OCI-LY1 (cell line): ENCODE results near the gene SLC17A2.

ENCODE experiments used
- H2AFZ ChIP-seq: fragments of 200-600 bp; sonication (generic), shearing (Covaris generic); 2 replicates; pipeline ENCODE4 v1.6.0; 2014; ENCODE audit warnings: antibody characterized with exemption, mild to moderate bottlenecking, low read length
- H3F3A ChIP-seq: fragments of 200-600 bp; sonication (generic), shearing (Covaris generic); 2 replicates; pipeline ENCODE4 v1.6.0; 2014; ENCODE audit warnings: mild to moderate bottlenecking, antibody characterized with exemption, low read length, moderate library complexity; ENCODE audit not compliant: insufficient read depth
- H3K27ac ChIP-seq: fragments of 200-600 bp; sonication (generic); 2 replicates; pipeline ENCODE4 v1.5.1; 2014; ENCODE audit warnings: low read length, mixed run types, mild to moderate bottlenecking, low read depth; ENCODE audit not compliant: poor library complexity, severe bottlenecking
- H3K27me3 ChIP-seq: fragments of 200-600 bp; sonication (generic); 2 replicates; pipeline ENCODE4 v1.6.0; 2014; ENCODE audit warnings: antibody characterized with exemption, mild to moderate bottlenecking, low read length, moderate library complexity; ENCODE audit not compliant: insufficient read depth
- H3K36me3 ChIP-seq: fragments of 200-600 bp; sonication (generic); 2 replicates; pipeline ENCODE4 v1.6.1; 2014; ENCODE audit warnings: mild to moderate bottlenecking, antibody characterized with exemption, low read length, moderate library complexity, mixed read lengths; ENCODE audit not compliant: insufficient read depth
- H3K4me1 ChIP-seq: fragments of 200-600 bp; sonication (generic); 2 replicates; pipeline ENCODE4 v1.5.1; 2014; ENCODE audit warnings: mild to moderate bottlenecking, low read length, moderate library complexity; ENCODE audit not compliant: insufficient read depth, severe bottlenecking
- H3K4me2 ChIP-seq: fragments of 200-600 bp; sonication (generic), shearing (Covaris generic); 2 replicates; pipeline ENCODE4 v1.6.1; 2014; ENCODE audit warnings: low read length
- H3K4me3 ChIP-seq: fragments of 200-600 bp; sonication (generic); 2 replicates; pipeline ENCODE4 v1.5.1; 2014; ENCODE audit warnings: low read length, low read depth, mild to moderate bottlenecking, mixed read lengths; ENCODE audit not compliant: poor library complexity, severe bottlenecking
- H3K79me2 ChIP-seq: fragments of 200-600 bp; shearing (Covaris generic); 2 replicates; pipeline ENCODE4 v1.6.1; 2016; ENCODE audit warnings: mixed run types, low read length, mixed read lengths; ENCODE audit not compliant: insufficient read depth
- H3K9ac ChIP-seq: fragments of 200-600 bp; sonication (generic), shearing (Covaris generic); 2 replicates; pipeline ENCODE4 v1.6.1; 2014; ENCODE audit warnings: mild to moderate bottlenecking, low read length, mixed read lengths
- H3K9me2 ChIP-seq: fragments of 200-600 bp; sonication (generic), shearing (Covaris generic); 2 replicates; pipeline ENCODE4 v1.6.1; 2014; ENCODE audit warnings: low read depth, mild to moderate bottlenecking, low read length, mixed read lengths
- H3K9me3 ChIP-seq: fragments of 200-600 bp; shearing (Covaris generic); 2 replicates; pipeline ENCODE4 v1.6.1; 2014; ENCODE audit warnings: low read length, mixed read lengths
- H4K20me1 ChIP-seq: fragments of 200-600 bp; sonication (generic), shearing (Covaris generic); 2 replicates; pipeline ENCODE4 v1.6.0; 2016; ENCODE audit warnings: mild to moderate bottlenecking, low read length; ENCODE audit not compliant: insufficient read depth
- EZH2 ChIP-seq: fragments of 200-600 bp; sonication (generic), shearing (Covaris generic); IDR thresholded peaks from 2 replicates; pipeline ENCODE4 v1.8.0; 2017; ENCODE audit warnings: borderline replicate concordance, mixed run types, mild to moderate bottlenecking, antibody characterized with exemption, low read length, moderate library complexity, mixed read lengths
- TF ChIP-seq, protein P1 (sequence below): fragments of 200-600 bp; sonication (generic), shearing (Covaris generic); IDR thresholded peaks from 2 replicates; pipeline ENCODE4 v1.5.1; 2017; ENCODE audit warnings: mild to moderate bottlenecking, antibody characterized with exemption, low read length, moderate library complexity, mixed read lengths

Gene SLC17A2, protein sequence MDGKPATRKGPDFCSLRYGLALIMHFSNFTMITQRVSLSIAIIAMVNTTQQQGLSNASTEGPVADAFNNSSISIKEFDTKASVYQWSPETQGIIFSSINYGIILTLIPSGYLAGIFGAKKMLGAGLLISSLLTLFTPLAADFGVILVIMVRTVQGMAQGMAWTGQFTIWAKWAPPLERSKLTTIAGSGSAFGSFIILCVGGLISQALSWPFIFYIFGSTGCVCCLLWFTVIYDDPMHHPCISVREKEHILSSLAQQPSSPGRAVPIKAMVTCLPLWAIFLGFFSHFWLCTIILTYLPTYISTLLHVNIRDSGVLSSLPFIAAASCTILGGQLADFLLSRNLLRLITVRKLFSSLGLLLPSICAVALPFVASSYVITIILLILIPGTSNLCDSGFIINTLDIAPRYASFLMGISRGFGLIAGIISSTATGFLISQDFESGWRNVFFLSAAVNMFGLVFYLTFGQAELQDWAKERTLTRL

GRCh38 chr6:25930532-25931410 lies at the start of gene SLC17A2:
SLC17A2 (minus strand) TSS chr6:25930691; CDS start chr6:25925796, 4,895 bp downstream.
- H3K9me2 ChIP-seq, result no peaks in the 10 kb centered on the region
- H3K27ac ChIP-seq, result no peak within 1 kb of the TSS
- H3K9ac ChIP-seq, result no peak within 1 kb of the TSS
- H3K79me2 ChIP-seq, result no peaks in the 10 kb centered on the region
- no peaks in the 10 kb centered on the region for H3K4me1 ChIP-seq
- no peaks in the 10 kb centered on the region for H4K20me1 ChIP-seq
- no peak within 1 kb of the TSS for H3K4me3 ChIP-seq
- no peaks in the 10 kb centered on the region for H3K9me3 ChIP-seq
- TF ChIP-seq, protein P1, sequence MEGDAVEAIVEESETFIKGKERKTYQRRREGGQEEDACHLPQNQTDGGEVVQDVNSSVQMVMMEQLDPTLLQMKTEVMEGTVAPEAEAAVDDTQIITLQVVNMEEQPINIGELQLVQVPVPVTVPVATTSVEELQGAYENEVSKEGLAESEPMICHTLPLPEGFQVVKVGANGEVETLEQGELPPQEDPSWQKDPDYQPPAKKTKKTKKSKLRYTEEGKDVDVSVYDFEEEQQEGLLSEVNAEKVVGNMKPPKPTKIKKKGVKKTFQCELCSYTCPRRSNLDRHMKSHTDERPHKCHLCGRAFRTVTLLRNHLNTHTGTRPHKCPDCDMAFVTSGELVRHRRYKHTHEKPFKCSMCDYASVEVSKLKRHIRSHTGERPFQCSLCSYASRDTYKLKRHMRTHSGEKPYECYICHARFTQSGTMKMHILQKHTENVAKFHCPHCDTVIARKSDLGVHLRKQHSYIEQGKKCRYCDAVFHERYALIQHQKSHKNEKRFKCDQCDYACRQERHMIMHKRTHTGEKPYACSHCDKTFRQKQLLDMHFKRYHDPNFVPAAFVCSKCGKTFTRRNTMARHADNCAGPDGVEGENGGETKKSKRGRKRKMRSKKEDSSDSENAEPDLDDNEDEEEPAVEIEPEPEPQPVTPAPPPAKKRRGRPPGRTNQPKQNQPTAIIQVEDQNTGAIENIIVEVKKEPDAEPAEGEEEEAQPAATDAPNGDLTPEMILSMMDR, result no peak
- TF ChIP-seq EZH2, result no peak
- H3K4me2 ChIP-seq, result no peak within 1 kb of the TSS
- no peaks in the 10 kb centered on the region for H3F3A ChIP-seq
- H3K36me3 ChIP-seq, result no peaks in the 10 kb centered on the region
- H2AFZ ChIP-seq, result no peak within 1 kb of the TSS
- H3K27me3 ChIP-seq, result no peaks in the 10 kb centered on the region

DNA sequence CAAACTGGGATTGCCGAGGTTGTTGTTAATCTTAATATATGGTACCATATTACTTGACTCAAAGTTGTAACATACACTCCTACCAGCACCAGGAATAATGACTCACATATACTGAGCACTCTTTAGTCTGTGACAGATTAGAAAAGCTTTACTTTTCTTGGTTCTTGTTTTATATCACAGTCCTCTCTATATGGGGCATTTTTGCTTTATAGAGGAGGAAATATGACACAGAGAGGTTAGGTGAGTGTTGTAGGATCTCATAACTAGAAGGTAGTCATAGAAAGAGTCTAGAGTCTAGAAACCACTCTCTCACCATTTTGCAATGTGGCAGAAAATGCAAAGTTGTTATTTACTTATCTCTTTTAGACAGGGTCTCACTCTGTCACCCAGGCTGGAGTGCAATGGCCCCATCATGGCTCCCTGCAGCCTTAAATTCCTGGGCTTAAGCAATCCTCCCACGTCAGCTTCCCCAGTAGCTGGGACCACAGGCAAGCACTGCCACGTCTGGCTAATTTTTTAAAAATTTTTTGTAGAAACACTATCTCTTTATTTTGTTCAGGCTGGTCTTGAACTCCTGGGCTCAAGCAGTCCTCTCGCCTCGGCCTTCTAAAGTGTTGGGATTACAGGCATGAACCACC lies 45.6 kb upstream of the SLC17A2 start:
- Histone ChIP-seq H3K9ac (no peak overlapping the region), H4K20me1 (no peaks in the 10 kb centered on the region), H2AFZ (no peak overlapping the region), H3K27me3 (no peaks in the 10 kb centered on the region), H3K27ac (no peak overlapping the region), H3K36me3 (peaks cover 82% of the 10 kb centered on the region), H3K4me1 (no peaks in the 10 kb centered on the region), H3K4me2 (no peak overlapping the region), H3K79me2 (no peaks in the 10 kb centered on the region), H3K4me3 (no peak overlapping the region), H3F3A (no peaks in the 10 kb centered on the region), H3K9me3 (no peaks in the 10 kb centered on the region), H3K9me2 (no peaks in the 10 kb centered on the region)
- TF ChIP-seq, protein P1, result no peak
- no peak for TF ChIP-seq EZH2

DNA sequence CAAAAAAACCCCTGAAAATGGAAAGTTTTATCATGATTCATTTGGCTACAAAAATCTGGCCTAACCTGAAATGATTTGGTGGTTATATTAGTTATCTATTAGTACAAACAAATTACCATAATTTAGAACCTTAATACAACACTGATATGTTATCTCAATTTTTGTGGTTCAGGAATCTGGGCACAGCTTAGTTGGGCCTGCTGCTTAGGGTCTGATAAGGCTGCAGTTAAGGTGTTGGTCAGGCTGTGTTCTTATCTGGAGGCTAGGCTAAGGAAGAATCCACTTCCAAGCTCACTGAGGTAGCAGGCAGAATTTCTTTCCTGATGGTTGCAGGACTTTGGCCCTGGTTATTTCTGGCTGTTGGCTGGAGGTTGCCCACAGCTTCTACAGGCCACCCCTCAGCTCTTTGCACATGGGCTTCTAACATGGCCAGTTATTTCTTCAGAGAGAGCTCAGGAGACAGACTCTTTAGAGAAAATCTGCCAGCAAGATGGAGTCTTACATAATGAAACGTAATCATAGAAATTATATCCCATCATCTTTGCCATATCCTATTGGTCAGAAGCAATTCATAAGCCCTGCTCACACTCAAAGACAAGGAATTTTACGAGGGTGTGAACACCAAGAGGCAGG lies 43.5 kb upstream of the SLC17A2 start:
- Histone ChIP-seq H3K27me3 (no peaks in the 10 kb centered on the region), H3K27ac (no peak overlapping the region), H3K36me3 (peaks cover 88% of the 10 kb centered on the region), H3K9me2 (no peaks in the 10 kb centered on the region), H2AFZ (no peak overlapping the region), H3K4me1 (no peaks in the 10 kb centered on the region), H3K4me3 (no peak overlapping the region), H3F3A (no peaks in the 10 kb centered on the region), H3K9me3 (no peaks in the 10 kb centered on the region), H3K9ac (no peak overlapping the region), H3K4me2 (no peak overlapping the region), H3K79me2 (no peaks in the 10 kb centered on the region), H4K20me1 (no peaks in the 10 kb centered on the region)
- no peak for TF ChIP-seq EZH2
- TF ChIP-seq, protein P1, result no peak
